HG03108 (cell line): ENCODE results near the gene FNDC1.

Experiments used
- ATAC-seq: cut with Tn5 transposase; IDR thresholded peaks from one replicate; pipeline ENCODE4 v1.9.1; 2021; ENCODE audit warnings: moderate library complexity; ENCODE audit not compliant: unreplicated experiment

Gene FNDC1

GRCh38 chr6:159203304-159204005 is 34.3 kb downstream of the FNDC1 start:
- no peak for ATAC-seq

- no peak for ATAC-seq
These were observed 35.4 kb downstream of the FNDC1 start for GRCh38 chr6:159204605-159205004.

GRCh38 chr6:159212028-159212427 is 42.8 kb downstream of the FNDC1 start:
- ATAC-seq, result no peak

- ATAC-seq, result no peak
These were observed 43.5 kb downstream of the FNDC1 start for GRCh38 chr6:159212525-159213280.

GRCh38 chr6:159213405-159213804 is 44.2 kb downstream of the FNDC1 start:
- no peak for ATAC-seq

- no peak for ATAC-seq
These were observed 45.1 kb downstream of the FNDC1 start for GRCh38 chr6:159214281-159214680.

- ATAC-seq, result no peak
These were observed 48.5 kb downstream of the FNDC1 start for GRCh38 chr6:159217595-159218275.

GRCh38 chr6:159220093-159220492 is 50.9 kb downstream of the FNDC1 start:
- ATAC-seq, result no peak

- no peak for ATAC-seq
These were observed 52.4 kb downstream of the FNDC1 start for GRCh38 chr6:159221486-159222170.

GRCh38 chr6:159224452-159224851 is 55.3 kb downstream of the FNDC1 start:
- ATAC-seq, result no peak

GRCh38 chr6:159229651-159230051 is 60.5 kb downstream of the FNDC1 start:
- ATAC-seq, result no peak

- ATAC-seq, result no peak
These were observed 63.0 kb downstream of the FNDC1 start for GRCh38 chr6:159232106-159232645.

GRCh38 chr6:159232751-159233150 is 63.6 kb downstream of the FNDC1 start:
- no peak for ATAC-seq

- no peak for ATAC-seq
These were observed 64.3 kb downstream of the FNDC1 start for GRCh38 chr6:159233365-159234101.

GRCh38 chr6:159234102-159234553 is 64.9 kb downstream of the FNDC1 start:
- no peak for ATAC-seq

GRCh38 chr6:159238920-159239558 is 69.8 kb downstream of the FNDC1 start:
- no peak for ATAC-seq

GRCh38 chr6:159249128-159249527 is 79.9 kb downstream of the FNDC1 start:
- ATAC-seq, result no peak

- ATAC-seq, result no peak
These were observed 80.6 kb downstream of the FNDC1 start for GRCh38 chr6:159249752-159250151.

- ATAC-seq, result no peak
These were observed 81.4 kb downstream of the FNDC1 start for GRCh38 chr6:159250633-159251032.
